Rectal smooth muscle tissue (tissue), 1 donor: ENCODE measurements around the gene CACNA1H.
"Not testable (repeated sequence)": the region's sequence is repeated elsewhere in the genome, so short reads cannot be mapped to it uniquely, and the experiment has no call there.

Experiments
- H3K27ac ChIP-seq: one replicate; pipeline ENCODE4 v1.7.0; 2013; ENCODE audit warnings: low read depth, low read length, inconsistent platforms
- H3K27me3 ChIP-seq: one replicate; pipeline ENCODE4 v1.7.0; 2013; ENCODE audit warnings: low read length; ENCODE audit not compliant: control insufficient read depth, insufficient read depth
- H3K36me3 ChIP-seq: one replicate; pipeline ENCODE4 v1.7.0; 2013; ENCODE audit warnings: low read length; ENCODE audit not compliant: control insufficient read depth, insufficient read depth
- H3K4me1 ChIP-seq: one replicate; pipeline ENCODE4 v1.7.0; 2013; ENCODE audit warnings: low read length; ENCODE audit not compliant: control insufficient read depth, insufficient read depth
- H3K4me3 ChIP-seq: one replicate; pipeline ENCODE4 v1.7.0; 2013; ENCODE audit warnings: low read length
- H3K9ac ChIP-seq: one replicate; pipeline ENCODE4 v1.7.0; 2013; ENCODE audit warnings: low read length

Gene CACNA1H

GRCh38 chr16:1259760-1260068 is 106.8 kb downstream of the CACNA1H start:
- no peak overlapping the region for H3K9ac ChIP-seq
- H3K4me3 ChIP-seq = no peak overlapping the region
- no peaks in the 10 kb centered on the region for H3K4me1 ChIP-seq
- no peak overlapping the region for H3K27ac ChIP-seq
- H3K27me3 ChIP-seq = peaks cover 11% of the 10 kb centered on the region
- H3K36me3 ChIP-seq = no peaks in the 10 kb centered on the region

- Histone ChIP-seq H3K4me3 (no peak overlapping the region), H3K27me3 (peaks cover 11% of the 10 kb centered on the region), H3K27ac (no peak overlapping the region), H3K4me1 (no peaks in the 10 kb centered on the region), H3K36me3 (no peaks in the 10 kb centered on the region), H3K9ac (no peak overlapping the region)
Observed at GRCh38 chr16:1260101-1260680, 107.3 kb downstream of the CACNA1H start.

DNA sequence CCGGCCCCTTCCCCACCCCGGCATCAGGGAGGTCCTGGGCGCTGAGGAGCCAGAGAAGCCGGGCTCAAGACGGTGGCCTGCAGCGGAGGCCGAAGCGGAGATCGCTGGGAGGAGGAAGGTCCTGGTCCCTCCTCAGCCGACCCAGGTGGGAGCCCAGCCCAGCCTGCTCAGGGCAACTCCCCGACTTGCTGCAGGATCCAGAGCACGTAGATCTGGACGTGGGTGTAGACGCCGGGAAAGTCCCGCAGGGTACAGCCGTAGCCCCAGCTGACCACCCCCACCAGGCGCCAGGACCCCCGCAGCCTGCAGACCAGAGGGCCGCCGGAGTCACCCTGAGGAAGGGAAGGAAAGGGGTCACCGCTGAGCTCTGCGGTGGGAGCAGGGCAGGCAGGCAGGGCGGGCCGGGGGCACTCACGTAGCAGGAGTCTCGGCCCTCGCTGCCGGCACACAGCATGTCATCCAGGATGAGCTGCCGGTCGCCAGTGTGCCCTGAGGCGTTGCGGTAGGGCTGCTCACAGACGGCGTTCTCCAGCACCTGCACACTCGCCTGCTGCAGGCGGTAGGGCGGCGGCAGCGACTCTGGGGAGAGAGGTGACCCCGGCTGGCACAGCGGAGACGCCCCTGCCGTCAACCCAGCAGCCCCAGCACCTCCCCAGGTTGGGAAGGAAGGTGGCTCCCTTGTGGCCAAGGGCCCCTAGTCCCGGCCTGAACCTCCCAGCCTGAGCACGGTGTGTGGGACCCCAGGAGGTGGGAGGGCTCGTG is 108.4 kb downstream of the CACNA1H start:
- H3K4me3 ChIP-seq = no peak overlapping the region
- no peaks in the 10 kb centered on the region for H3K4me1 ChIP-seq
- peaks cover 11% of the 10 kb centered on the region for H3K27me3 ChIP-seq
- no peak overlapping the region for H3K9ac ChIP-seq
- no peaks in the 10 kb centered on the region for H3K36me3 ChIP-seq
- H3K27ac ChIP-seq = no peak overlapping the region

- Histone ChIP-seq H3K4me3 (no peak overlapping the region), H3K27me3 (peaks cover 11% of the 10 kb centered on the region)
Observed at GRCh38 chr16:1262210-1262845, 109.4 kb downstream of the CACNA1H start.

DNA sequence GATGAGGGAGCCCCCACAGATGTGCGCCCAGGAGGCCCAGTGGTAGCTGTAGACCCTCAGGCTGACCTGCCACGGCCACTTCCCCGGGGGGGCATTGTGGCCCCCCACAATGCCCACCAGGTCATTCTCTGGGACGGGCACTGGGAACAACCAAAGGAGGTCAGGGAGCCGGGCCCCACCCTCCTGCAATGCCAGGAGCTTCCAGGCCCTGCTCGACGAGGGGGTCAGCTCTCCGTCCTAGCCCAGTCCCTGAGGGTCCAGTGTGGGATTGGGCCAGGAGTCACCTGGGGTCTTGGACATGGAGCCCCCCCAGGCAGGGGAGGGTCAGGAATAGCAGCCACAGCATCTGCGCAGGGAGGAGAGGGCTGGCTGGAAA is 109.9 kb downstream of the CACNA1H start:
- Histone ChIP-seq H3K4me3 (no peak overlapping the region), H3K9ac (no peak overlapping the region), H3K36me3 (no peaks in the 10 kb centered on the region), H3K27ac (no peak overlapping the region), H3K27me3 (peaks cover 11% of the 10 kb centered on the region), H3K4me1 (no peaks in the 10 kb centered on the region)

More at GRCh38 chr16:1262210-1262845, 109.4 kb downstream of the CACNA1H start:
- Histone ChIP-seq H3K4me1 (no peaks in the 10 kb centered on the region), H3K36me3 (no peaks in the 10 kb centered on the region), H3K9ac (no peak overlapping the region), H3K27ac (no peak overlapping the region)

DNA sequence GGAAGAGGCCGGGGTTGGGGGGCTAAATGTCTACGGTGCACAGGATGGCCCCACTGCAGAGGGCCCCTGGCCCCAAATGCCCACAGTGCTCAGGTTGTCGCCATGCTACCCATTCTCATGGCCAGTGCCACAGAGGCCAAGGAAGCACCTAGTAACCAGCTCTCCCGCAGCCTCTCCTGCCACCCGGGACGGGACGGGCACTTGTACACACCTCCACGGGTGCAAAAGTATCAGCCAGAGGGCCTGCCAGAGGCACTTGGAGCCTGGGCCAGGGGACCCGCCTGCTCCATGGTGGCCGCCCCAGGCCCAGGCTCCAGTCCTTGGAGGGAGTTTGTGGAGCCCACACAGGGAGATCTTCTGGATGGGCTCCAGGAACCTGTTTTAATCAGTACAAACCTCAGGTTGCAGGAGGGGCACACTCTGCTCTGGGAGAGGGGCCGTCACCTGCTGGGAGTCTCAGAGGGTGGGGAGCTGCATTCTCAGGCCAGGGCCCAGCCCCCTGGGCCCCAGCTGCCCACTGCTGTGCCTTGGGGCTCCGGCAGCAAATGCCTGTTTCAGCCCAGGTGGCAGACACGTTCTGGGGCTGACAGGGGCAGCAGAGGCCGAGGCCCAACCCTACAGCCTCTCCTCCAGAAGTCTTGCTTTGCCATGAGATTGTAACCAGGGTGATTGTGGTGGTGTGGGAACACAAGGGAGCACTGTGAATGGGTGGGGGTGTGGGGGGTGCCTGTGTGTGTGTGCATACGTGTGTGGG is 110.9 kb downstream of the CACNA1H start:
- Histone ChIP-seq H3K9ac (no peak overlapping the region), H3K27me3 (peaks cover 11% of the 10 kb centered on the region), H3K27ac (no peak overlapping the region), H3K4me1 (no peaks in the 10 kb centered on the region), H3K36me3 (no peaks in the 10 kb centered on the region), H3K4me3 (no peak overlapping the region)

GRCh38 chr16:1264345-1265089 is 111.6 kb downstream of the CACNA1H start:
- Histone ChIP-seq H3K36me3 (no peaks in the 10 kb centered on the region), H3K9ac (no peak overlapping the region), H3K27me3 (peaks cover 8% of the 10 kb centered on the region), H3K27ac (no peak overlapping the region), H3K4me1 (no peaks in the 10 kb centered on the region), H3K4me3 (no peak overlapping the region)

DNA sequence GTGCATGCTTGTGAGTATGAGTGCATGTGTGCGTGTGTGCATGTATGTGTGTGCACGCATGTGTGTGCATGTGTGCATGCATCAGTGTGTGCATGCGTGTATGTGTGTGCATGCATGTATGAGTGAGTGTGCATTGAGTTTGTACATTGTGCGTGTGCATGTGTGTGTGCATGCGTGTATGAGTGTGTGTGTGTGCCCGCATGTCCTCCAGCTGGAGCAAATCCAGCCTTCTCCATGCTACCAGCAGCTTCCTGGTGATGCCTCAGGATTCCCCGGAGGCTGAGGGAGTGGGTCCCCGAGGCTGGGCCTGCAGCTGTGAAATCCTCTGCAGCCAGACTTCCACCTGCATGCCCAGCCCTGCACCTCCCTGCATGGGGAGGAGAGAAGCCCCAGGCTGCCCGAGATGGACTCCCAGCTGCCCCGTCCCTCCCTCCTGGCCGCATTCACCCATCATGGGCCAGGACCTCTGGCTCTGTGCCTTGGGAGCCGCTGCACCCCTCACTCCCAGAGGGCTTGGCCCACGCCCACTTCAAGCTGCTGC is 112.3 kb downstream of the CACNA1H start:
- no peak overlapping the region for H3K4me3 ChIP-seq
- peaks cover 8% of the 10 kb centered on the region for H3K27me3 ChIP-seq
- H3K27ac ChIP-seq = no peak overlapping the region
- no peak overlapping the region for H3K9ac ChIP-seq
- no peaks in the 10 kb centered on the region for H3K4me1 ChIP-seq
- H3K36me3 ChIP-seq = no peaks in the 10 kb centered on the region

DNA sequence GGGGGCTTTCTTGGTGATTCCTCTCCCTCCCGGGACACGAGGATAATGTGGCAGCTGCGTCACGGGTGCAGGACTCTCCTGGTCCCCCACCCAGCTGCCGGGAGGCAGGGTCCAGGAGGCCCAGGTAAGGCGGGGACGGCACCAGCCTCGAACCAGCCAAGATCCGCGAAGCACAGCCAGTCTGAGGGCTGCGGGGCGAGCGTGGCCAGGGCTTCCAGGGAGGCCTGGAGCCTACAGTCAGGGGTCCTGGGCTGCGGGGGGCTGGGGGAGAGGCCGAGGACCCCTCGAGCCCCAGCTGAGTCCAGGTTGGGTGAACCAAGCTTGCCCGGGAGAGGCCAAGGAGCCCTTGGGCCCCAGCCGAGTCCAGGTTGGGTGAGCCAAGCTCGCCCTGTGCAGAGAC is 112.9 kb downstream of the CACNA1H start:
- H3K9ac ChIP-seq = no peak overlapping the region
- H3K27me3 ChIP-seq = peaks cover 8% of the 10 kb centered on the region
- no peak overlapping the region for H3K27ac ChIP-seq
- no peaks in the 10 kb centered on the region for H3K36me3 ChIP-seq
- no peaks in the 10 kb centered on the region for H3K4me1 ChIP-seq
- H3K4me3 ChIP-seq = no peak overlapping the region

DNA sequence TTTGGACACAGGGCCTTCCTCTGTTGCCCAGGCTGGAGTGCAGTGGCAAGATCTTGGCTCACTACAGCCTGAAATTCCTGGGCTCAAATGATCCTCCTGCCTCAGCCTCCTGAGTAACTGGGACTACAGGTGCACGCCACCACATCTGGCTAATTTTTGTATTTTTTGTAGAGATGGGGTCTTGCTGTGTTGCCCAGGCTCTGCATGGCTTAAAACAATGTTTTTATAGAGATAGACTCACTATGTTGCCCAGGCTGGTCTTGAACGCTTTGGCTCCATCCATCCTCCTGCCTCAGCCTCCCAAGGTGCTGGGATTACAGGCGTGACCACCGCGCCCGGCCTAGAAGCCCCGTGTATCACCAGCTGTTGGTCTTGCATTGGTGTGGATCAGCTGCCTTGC is 116.5 kb downstream of the CACNA1H start:
- not testable (repeated sequence) for H3K27me3 ChIP-seq, H3K27ac ChIP-seq

GRCh38 chr16:1271380-1271723 is 118.4 kb downstream of the CACNA1H start:
- Histone ChIP-seq H3K4me3 (no peak overlapping the region), H3K27ac (no peak overlapping the region), H3K4me1 (peaks cover 4% of the 10 kb centered on the region), H3K9ac (no peak overlapping the region), H3K27me3 (no peaks in the 10 kb centered on the region), H3K36me3 (no peaks in the 10 kb centered on the region)

More for the DNA sequence above, 116.5 kb downstream of the CACNA1H start:
- H3K9ac ChIP-seq, H3K4me1 ChIP-seq, H3K4me3 ChIP-seq, H3K36me3 ChIP-seq: not testable (repeated sequence)
